OCI-LY7 (cell line): Measurements from ENCODE around the gene NBEAL2. TPM values are rescaled to one million over a fixed set of nuclear protein-coding genes. Genes with fewer than 3 reads are reported as not detected.

Experiments
- BruUV-seq: library from RNA; stranded (reverse); fragments of 400-500 nt; replicated peaks from 2 replicates; lab custom pipeline; 2021; lab: Mats Ljungman, UMichigan
- CTCF ChIA-PET: fragments of 300-600 bp; sonication (Branson Sonifier 250); formaldehyde crosslinking; loops from one replicate; lab custom pipeline; 2022; ENCODE audit warnings: antibody characterized with exemption; ENCODE audit not compliant: unreplicated experiment; lab: Charles Lee
- POLR2A ChIA-PET: fragments of 300-600 bp; sonication (Branson Sonifier 250); formaldehyde crosslinking; loops from one replicate; lab custom pipeline; 2022; ENCODE audit warnings: antibody characterized with exemption; lab: Charles Lee
- DNase-seq: peaks from one replicate; pipeline ENCODE4 v3.0.0-alpha.2; 2015; ENCODE audit warnings: low spot score
- H2AFZ ChIP-seq: fragments of 200-600 bp; sonication (generic), shearing (Covaris generic); 2 replicates; pipeline ENCODE4 v1.6.1; 2014; ENCODE audit warnings: mild to moderate bottlenecking, antibody characterized with exemption, low read length, moderate library complexity
- H3K27ac ChIP-seq: fragments of 200-600 bp; sonication (generic); 2 replicates; pipeline ENCODE4 v1.5.1; 2014; ENCODE audit warnings: mixed run types, low read depth, mild to moderate bottlenecking, moderate library complexity, low read length, inconsistent platforms; ENCODE audit not compliant: poor library complexity, severe bottlenecking
- H3K36me3 ChIP-seq: fragments of 200-600 bp; sonication (generic); 2 replicates; pipeline ENCODE4 v1.6.1; 2014; ENCODE audit warnings: mild to moderate bottlenecking, antibody characterized with exemption, low read length, moderate library complexity, mixed read lengths; ENCODE audit not compliant: insufficient read depth
- H3K4me1 ChIP-seq: fragments of 200-600 bp; sonication (generic); 2 replicates; pipeline ENCODE4 v1.5.1; 2014; ENCODE audit warnings: mild to moderate bottlenecking, low read length; ENCODE audit not compliant: insufficient read depth, poor library complexity, severe bottlenecking
- H3K4me2 ChIP-seq: fragments of 200-600 bp; sonication (generic); 2 replicates; pipeline ENCODE4 v1.6.1; 2014; ENCODE audit warnings: mild to moderate bottlenecking, low read length
- H3K4me3 ChIP-seq: fragments of 200-600 bp; sonication (generic); 2 replicates; pipeline ENCODE4 v1.5.1; 2014; ENCODE audit warnings: mild to moderate bottlenecking, low read depth, low read length; ENCODE audit not compliant: poor library complexity, severe bottlenecking
- H3K79me2 ChIP-seq: fragments of 200-600 bp; sonication (generic); 2 replicates; pipeline ENCODE4 v1.6.1; 2016; ENCODE audit warnings: low read depth, mild to moderate bottlenecking, low read length, moderate library complexity, mixed read lengths; ENCODE audit not compliant: insufficient read depth
- H3K9me2 ChIP-seq: fragments of 200-600 bp; sonication (generic); 2 replicates; pipeline ENCODE4 v1.6.1; 2016; ENCODE audit warnings: mild to moderate bottlenecking, low read length, mixed read lengths; ENCODE audit not compliant: insufficient read depth
- H3K9me3 ChIP-seq: fragments of 200-600 bp; sonication (generic); 2 replicates; pipeline ENCODE4 v1.6.1; 2014; ENCODE audit warnings: mild to moderate bottlenecking, mixed run types, low read length, mixed read lengths
- H4K20me1 ChIP-seq: fragments of 200-600 bp; sonication (generic); 2 replicates; pipeline ENCODE4 v1.6.1; 2014; ENCODE audit warnings: mild to moderate bottlenecking, antibody characterized with exemption, low read length, moderate library complexity, mixed read lengths; ENCODE audit not compliant: insufficient read depth
- CTCF ChIP-seq: fragments of 200-600 bp; sonication (generic); conservative IDR thresholded peaks from 2 replicates; pipeline ENCODE4 v1.5.1; 2014; ENCODE audit warnings: mild to moderate bottlenecking, antibody characterized with exemption, low read length, moderate library complexity, mixed read lengths
- EZH2phosphoT487 ChIP-seq: fragments of 200-600 bp; sonication (generic); IDR thresholded peaks from 2 replicates; pipeline ENCODE4 v1.6.1; 2018; ENCODE audit warnings: low read depth, borderline replicate concordance, mild to moderate bottlenecking, mixed run types, antibody characterized with exemption, low read length, moderate library complexity, mixed read lengths
- intact Hi-C: fragments of 100-400 bp; cut with micrococcal nuclease; formaldehyde crosslinking; loops from one replicate; pipeline ENCODE4 v1.10.0; 2022; ENCODE audit not compliant: unreplicated experiment
- total RNA-seq, 2 experiments: library from RNA; depleted of rRNA in 1 of 2; stranded (reverse); fragments of >200 nt in 1 of 2; shearing (Covaris generic) in 1 of 2; gene quantifications; 2 replicates each; pipeline ENCODE4 v1.2.3, GENCODE V29; 2014 to 2022

Gene NBEAL2
- total RNA-seq, 2 experiments from 2014 or later = 74.9 to 149 TPM

GRCh38 chr3:46936733-46937250 is 42.7 kb upstream of the NBEAL2 start:
- Histone ChIP-seq H3K9me2 (no peaks in the 10 kb centered on the region), H3K79me2 (peaks cover 96% of the 10 kb centered on the region), H3K4me2 (no peak overlapping the region), H3K27ac (no peak overlapping the region), H3K4me1 (peaks cover 70% of the 10 kb centered on the region), H3K4me3 (no peak overlapping the region), H3K9me3 (no peaks in the 10 kb centered on the region), H3K36me3 (peaks cover 95% of the 10 kb centered on the region), H4K20me1 (peaks cover 9% of the 10 kb centered on the region; the same call in 1 of the 2 replicates), H2AFZ (no peak overlapping the region)
- POLR2A ChIA-PET = no interaction called here
- TF ChIP-seq CTCF (no peak), EZH2phosphoT487 (no peak)
- CTCF ChIA-PET = interaction anchor here (1.2 kb wide), 1 partner anchor 50 kb away, joined by 3 read pairs; no protein-coding TSS in a partner anchor
- intact Hi-C loops = no loop called here
- no TSS peak for BruUV-seq
- no peak for DNase-seq

- H3K4me1 ChIP-seq = peaks cover 57% of the 10 kb centered on the region
- no peak for DNase-seq
- H3K4me3 ChIP-seq = no peak overlapping the region
- H3K9me3 ChIP-seq = no peaks in the 10 kb centered on the region
- H2AFZ ChIP-seq = no peak overlapping the region
- H4K20me1 ChIP-seq = peaks cover 6% of the 10 kb centered on the region
- CTCF ChIA-PET = no interaction called here
- BruUV-seq = no TSS peak
- H3K36me3 ChIP-seq = peaks cover 95% of the 10 kb centered on the region
- H3K4me2 ChIP-seq = no peak overlapping the region
- intact Hi-C loops = no loop called here
- H3K79me2 ChIP-seq = peaks cover 96% of the 10 kb centered on the region
- no peak for TF ChIP-seq CTCF
- no peak for TF ChIP-seq EZH2phosphoT487
- POLR2A ChIA-PET = interaction anchor here (0.6 to 1.7 kb wide), 5 partner anchors 9 to 1902 kb away, joined by 3 to 10 read pairs (median 8); no protein-coding TSS in a partner anchor
- no peak overlapping the region for H3K27ac ChIP-seq
- no peaks in the 10 kb centered on the region for H3K9me2 ChIP-seq
These were observed 41.3 kb upstream of the NBEAL2 start for GRCh38 chr3:46938118-46938517.
